Skin of body (tissue), 2 donors: Measurements from ENCODE around the gene CTNNAL1. TPM values are rescaled to one million over a fixed set of nuclear protein-coding genes. Genes with fewer than 3 reads are reported as not detected.
"Not testable (repeated sequence)": the region's sequence is repeated elsewhere in the genome, so short reads cannot be mapped to it uniquely, and the experiment has no call there.

Source experiments
- DNase-seq: peaks from one replicate; lab custom pipeline; 2025; lab: John Stamatoyannopoulos, UW
- total RNA-seq: library from RNA; depleted of rRNA; stranded (reverse); fragments of >200 nt; gene quantifications from one replicate; pipeline ENCODE4 v1.2.3, GENCODE V29; 2014

Gene CTNNAL1
- total RNA-seq, 1 donor from 2014 or later: 29.0 TPM

DNA sequence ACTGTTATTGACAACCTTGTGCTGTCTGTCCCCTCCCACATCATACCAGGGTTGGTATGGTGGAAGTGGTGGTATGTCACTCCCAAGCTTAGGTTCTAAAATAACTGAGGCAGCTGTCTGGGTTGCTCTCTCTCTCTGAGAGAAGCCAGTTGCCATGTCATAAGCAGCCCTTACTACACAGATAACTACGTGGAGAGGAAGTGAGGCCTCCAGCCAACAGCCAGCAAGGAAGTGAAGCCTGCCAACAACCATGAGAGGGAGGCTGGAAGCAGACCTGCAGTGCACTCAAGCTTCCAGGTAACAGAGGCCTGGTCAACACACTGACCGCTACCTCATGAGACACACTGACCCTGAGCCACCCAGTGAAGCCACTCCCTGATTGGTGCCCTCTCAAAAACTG is 18.6 kb downstream of the CTNNAL1 start:
- DNase-seq: no peak

DNA sequence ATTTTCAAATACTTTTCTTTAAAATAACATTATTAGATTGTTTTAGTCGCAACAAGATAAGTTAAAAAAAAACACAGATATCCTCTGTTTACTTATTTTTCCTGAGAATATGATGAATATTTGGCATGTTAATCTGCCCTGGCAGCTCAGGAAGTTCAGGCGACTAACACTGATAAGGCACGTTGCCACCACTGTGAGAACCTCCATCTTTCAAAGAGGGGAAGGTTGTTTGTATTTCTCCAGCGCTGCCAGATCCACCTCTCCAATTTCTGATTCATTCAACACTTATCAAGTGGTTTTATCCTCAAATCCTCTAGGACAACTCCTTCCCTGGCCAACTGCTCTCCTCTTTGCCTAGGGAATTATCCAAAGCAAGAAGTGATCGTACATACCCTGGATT is 21.8 kb downstream of the CTNNAL1 start:
- no peak for DNase-seq

DNA sequence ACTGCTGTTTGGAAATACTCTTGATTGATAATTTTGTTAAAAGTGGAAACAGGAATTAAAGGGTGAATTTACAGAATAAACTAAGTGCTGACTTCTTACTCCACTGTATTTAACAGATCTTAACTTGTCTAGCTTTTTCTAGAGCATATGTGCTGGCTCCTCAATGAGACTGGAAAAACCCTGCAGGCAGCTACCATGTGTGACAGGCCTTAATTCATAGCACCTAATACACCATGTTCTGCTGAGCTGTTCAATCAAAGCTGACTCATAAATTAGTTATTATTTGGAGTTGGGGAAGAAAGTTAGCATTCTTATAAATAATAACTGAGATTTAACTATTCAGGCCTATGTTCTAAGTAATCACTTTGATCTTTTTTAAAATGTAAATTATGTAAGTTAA is 29.4 kb downstream of the CTNNAL1 start:
- no peak for DNase-seq

DNA sequence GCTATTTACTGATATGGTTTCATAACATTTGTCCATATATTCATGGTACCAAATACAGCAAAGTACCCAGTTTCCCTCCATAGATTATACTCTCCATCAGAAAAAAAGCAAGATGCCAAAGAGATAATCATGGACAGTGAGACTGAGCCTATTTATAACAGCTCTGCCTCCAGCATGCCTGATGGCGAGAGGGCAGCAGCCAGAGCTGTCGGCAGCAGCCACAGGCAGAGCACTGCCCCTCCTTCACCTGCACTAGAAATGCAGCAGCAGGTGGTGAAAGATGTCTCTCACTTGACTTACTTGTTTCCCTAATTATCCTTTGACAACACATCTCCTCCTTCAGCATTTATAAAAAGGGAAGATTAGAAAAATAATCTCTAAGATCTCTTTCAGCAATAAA is 32.4 kb downstream of the CTNNAL1 start:
- DNase-seq: no peak

DNA sequence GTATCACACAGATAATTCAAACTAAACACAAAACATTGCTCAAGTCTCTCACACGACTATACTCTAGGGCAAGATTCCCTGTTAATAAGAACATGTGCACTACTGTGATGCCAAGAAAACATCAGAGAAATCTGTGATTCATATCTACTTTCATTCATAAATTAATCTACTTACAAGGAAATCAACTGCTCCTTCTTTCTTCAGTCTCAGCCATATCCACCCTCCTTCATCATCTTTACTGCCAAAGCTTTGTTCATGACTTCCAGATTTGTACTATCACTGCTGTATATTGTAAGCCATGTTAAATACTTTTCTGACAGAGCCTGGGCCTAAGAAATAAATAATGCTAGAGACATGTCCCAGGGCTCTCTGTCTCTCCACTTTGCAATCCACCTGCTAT is 35.1 kb downstream of the CTNNAL1 start:
- peak; percentile 87 for DNase-seq

DNA sequence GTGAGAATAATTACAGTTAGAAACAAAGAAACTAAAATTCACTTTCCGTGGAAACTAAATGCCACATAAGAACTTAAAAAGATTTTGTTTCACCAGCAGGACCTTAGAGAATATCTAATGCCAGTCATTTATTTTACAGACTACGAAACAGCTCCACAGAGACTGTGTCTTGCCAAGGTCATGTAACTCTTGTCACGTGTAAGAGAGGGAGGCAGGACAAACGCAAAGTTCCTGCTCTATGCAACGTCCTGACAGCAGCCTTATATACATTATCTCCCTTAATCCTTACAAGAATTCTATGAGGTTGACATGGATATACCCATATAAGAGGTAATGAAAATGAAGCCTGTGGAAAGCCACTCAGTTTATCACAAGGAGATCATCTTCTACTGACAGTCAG is 39.4 kb downstream of the CTNNAL1 start:
- DNase-seq: no peak

DNA sequence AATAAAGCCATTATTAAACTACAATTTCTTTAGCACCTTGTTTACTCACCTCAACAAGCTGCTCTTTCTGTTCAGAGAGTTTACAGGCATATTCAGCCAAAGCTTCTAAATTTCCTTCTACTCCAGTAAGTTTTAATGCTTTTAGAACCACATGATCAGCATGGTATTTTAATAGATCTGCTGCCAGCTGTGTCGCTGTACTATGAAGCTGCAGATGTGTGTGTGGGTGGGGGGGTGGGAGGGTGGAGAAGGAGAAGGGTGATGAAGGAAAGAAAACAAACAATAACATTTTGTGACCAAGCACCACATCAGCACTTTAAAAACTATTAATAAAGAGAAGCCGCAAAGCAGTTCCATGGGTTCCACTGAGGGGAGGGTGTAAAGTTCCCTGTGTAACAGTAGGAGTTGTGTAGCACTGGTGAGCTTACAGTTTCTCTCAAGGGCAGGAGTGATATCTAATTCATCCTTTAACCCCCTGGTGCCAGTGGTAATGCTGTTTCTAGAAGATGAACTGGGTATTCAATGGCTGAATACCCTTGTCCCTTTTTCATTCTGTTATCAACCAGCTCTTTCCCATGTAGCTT is 40.6 kb downstream of the CTNNAL1 start:
- DNase-seq: peak; percentile 38

DNA sequence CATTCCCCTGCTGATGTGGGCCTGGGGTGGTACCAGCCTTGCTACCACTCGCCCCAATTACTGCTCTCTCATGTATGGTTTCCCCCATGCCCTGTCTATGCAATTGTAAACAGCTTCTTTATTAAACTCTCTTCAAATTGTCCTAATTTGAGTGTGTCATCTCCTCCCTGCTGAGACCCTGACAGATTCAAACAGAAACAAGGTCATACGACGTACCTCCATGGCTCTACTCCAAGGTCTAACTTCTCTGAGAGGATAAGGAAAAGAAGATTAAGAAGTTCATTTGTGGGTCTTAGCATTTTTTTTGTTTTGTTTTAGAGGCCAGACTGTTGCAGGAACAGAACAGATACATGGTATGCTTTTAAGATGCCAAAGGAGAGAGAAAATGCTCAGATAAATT is 41.1 kb downstream of the CTNNAL1 start:
- no peak for DNase-seq

DNA sequence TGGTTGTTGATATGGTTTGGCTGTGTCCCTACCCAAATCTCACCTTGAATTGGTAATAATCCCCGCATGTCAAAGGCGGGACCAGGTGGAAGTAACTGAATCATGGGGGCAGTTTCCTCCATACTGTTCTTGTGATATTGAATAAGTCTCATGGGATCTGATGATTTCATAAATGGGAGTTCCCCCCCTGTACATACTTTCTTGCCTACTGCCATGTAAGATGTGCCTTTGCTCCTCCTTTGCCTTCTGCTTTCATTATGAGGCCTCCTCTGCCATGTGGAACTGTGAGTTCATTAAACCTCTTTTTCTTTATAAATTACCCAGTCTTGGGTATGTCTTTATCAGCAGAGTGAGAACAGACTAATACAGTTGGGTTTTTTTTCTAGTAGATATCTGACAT is 41.9 kb downstream of the CTNNAL1 start:
- not testable (repeated sequence) for DNase-seq

DNA sequence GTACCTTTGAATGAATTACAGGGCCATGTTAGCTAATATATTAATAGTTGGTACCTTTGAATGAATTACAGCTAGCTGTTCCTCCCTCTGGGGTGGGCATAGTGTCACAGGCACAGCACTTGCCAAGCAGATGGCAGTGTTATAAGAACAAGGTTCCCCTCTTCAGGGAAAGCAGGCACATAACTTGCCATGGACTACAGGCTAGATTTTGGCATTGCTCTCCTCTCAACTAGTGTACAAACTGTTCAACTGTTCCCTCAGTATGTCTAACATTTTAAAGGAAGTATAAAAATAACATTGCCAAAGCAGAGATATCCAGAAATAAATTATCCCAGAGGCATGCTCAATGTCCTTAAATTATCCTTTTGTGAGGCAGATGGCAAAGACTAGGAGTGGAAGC is 45.4 kb downstream of the CTNNAL1 start:
- DNase-seq: no peak

DNA sequence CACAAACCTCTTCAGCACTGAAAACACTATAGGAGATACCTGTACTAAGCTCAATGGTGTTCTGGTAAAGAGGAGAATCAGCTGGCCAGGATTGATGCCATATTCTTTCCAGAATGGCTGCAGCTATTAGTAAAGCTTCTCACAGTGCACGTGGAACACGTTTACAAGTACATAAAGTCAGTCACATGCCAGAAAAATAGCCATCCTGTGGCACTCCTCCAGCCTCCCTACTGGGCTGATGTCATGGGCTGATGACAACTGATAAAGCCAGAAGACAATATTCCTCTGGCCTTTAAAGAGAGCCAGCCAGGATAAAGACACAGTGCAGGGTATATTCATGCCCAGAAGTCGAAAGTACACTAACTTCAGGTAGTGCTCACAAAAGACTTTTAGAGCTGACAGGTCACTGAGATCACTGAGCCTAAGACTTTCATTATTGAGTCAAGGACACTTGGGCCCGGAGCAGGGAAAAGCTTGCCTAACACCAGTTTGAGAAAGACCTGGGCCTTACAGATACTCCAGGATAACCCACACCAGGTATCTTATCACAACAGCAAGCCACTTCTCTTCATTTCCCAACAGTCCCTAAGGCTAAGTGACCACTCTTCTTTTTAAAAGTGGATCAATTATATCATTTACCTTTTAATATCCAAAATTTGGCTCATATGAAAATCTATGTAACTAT is 49.7 kb downstream of the CTNNAL1 start:
- DNase-seq: no peak

DNA sequence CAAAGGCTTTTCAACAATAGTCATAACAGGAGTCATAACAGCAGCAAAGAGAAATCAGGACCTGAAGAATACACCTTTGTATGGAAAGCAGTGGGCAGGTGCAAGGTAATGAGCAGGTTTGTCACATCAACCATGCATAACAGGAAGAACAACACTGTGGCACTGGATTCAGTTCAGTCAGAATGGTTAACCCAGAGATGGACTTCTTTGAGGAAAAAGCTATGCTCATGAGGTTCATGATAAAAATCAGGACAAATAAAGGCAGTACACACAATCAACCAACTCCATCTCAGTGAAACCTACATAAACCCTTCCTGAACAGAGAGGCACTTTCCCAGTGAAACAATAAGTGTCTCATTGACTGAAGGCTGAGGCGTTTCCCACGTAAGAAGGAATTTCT is 52.1 kb downstream of the CTNNAL1 start:
- DNase-seq: no peak

DNA sequence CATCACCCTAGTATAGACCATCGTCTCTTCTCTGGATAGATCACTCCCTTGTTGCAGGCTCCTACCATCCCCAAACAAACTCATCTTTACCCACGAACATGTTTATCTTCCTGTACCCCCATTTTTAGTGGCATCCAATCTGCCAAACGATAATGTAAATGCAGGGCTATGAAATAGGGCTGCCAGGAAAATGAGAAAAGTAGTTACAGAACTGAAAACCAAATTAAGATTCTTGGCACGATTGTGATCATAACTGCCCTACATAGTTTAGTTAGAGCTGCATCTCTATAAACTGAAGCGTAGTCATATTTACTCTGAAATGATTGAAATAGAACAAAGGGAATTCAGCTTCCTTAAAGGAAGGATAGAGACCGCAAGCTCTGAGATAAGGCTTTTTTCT is 53.0 kb downstream of the CTNNAL1 start:
- no peak for DNase-seq

DNA sequence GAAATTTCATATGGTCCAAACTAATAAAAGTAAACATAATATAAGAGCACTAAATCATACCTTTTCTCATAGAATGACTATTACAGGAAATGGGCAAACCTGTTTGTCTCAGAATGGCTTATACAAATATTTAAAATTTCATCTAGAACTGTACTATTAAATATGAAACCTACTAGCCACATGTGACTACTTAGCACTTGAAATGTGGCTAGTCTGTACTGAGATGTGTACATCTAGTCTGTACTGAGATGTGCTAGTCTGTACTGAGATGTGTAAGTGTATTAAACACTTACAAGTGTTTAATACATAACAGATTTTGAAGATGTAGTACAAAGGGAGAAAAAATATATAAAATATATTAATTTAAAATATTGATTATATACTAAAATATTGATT is 56.7 kb downstream of the CTNNAL1 start:
- DNase-seq: no peak

DNA sequence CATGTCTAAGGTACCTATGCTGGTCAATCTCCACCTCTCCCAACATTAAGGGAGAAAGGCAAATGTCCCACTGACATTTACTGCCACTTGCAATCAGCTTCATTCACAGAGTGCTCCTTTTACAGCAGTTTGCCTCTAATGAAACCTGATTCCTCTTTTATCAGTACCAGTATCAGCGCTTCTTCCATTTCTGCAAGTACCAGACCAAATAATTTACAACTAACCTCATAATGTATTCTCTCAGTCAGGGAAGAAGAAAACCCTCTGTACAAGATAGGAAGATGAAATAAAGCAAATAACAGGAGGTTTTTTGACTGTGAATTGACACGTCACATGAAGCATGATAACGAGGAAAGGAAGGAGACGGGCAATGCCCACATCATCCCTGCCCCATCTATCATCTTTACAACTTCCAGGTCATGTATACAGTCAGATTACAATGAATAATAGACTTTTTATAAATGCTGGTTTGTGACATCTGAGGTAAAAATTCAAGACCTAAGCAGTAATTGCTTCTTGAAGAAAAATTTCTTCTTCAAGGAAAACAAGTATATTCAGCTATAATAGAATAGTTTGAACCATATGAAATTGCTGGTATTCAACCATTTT is 57.2 kb downstream of the CTNNAL1 start:
- no peak for DNase-seq

DNA sequence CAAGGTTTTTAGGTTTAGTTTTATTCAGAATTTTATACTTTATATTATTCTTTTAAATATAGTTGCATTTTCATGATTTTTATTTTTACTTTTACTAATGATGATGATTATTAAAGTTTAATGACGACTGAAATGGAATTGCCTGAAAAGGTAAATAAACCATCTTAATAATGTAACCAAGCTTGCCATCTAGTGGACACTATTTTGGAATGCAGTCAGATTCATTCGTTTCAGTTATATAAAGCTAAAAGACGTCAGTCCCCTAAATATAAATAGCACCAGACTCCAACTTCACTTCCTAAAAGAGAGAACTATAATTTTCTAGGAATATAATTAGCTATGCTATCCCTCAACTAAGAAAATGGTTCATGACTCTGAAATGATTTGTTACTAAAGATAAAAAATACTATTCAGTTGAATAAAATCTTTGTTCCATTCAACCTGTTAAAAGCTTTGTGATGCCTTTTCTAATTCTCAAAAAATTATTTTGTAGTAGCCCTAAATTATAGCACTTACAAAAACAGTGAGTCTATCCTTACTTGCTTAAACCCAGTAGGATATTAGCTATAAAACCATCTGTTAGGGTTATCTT is 59.2 kb downstream of the CTNNAL1 start:
- DNase-seq: peak; percentile 21

DNA sequence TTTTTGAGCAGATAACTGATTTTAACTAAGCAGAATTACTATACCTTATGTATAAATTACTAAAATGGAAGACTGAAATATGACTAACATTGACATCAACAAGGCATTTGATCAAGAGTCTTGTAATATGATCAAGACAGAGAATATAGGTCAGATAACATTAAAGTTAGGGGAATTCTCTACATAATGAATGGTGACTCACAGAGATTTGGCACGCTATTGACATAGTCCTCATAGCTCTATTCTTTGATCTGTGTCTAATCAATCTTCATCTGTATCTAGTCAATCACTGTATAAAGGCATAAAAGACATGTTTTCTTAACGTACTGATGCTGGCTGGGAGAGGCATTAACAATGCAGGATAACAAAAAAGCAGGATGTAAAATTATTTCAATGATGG is 61.7 kb downstream of the CTNNAL1 start:
- DNase-seq: no peak

DNA sequence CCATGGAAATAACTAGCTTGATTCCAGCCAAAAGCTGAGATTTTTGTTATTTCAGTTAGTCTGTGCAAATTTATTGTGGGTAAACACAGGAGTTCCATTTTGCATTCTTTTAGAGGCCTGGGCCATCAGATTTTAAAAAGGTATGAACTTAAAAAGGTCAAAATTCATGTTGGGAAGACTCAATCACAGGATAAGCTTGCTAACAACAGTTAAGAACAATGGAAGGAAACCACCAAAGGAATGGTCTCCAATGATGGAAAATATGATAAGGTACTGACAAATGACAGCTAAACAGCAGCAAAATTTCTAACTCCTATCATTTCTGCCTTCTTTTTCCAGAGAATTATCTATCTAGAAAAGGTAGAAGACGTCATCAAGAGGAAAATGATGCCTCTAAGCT is 63.1 kb downstream of the CTNNAL1 start:
- no peak for DNase-seq

DNA sequence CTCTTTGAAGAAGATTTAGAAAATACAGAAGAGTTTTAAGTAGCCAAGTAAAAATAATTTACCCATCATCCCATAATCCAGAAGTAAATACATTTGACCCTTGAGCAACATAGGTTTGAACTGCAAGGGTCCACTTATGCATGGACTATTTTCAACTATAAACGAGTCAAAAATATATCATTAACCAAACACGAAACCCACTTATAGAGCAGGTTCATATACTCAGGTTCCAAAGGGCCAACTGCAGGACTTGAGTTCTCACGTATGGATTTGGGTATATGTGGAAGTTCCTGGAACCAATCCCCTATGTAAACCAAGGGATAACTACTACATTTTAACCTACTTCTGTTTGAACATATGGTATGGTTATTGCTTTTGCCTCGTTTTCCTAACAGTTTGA is 73.3 kb downstream of the CTNNAL1 start:
- no peak for DNase-seq

DNA sequence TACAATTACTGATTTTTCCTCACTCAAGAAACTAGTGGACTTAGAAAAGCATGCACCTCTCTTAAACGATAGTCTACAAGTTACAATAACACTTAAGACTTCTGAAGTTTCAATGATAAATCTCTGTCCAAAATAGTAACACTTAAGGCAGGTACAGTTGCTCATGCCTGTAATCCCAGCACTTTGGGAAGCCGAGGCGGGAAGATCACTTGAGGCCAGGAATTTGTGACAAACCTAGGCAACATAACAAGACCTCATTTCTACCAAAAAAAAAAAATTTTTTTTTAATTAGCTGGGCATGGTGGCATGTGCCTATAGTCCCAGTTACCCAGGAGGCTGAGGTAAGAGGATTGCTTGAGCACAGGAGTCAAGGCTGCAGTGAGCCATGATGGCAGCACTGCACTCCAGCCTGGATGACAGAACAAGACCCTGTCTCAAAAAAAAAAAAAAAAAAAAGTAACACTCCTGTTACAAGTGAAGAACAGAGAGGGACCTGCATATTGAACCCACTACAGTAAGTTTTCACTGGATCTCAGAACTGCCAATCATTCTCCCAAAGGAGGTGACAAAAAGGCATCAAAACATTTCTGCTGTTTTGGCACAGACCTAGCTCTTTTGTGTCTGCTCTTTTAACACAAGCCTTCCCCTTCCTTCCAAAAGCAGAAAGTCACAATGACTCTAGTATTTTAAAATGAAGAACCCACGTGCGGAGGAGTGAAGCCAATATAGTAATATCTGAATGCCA is 75.6 kb downstream of the CTNNAL1 start:
- no peak for DNase-seq

DNA sequence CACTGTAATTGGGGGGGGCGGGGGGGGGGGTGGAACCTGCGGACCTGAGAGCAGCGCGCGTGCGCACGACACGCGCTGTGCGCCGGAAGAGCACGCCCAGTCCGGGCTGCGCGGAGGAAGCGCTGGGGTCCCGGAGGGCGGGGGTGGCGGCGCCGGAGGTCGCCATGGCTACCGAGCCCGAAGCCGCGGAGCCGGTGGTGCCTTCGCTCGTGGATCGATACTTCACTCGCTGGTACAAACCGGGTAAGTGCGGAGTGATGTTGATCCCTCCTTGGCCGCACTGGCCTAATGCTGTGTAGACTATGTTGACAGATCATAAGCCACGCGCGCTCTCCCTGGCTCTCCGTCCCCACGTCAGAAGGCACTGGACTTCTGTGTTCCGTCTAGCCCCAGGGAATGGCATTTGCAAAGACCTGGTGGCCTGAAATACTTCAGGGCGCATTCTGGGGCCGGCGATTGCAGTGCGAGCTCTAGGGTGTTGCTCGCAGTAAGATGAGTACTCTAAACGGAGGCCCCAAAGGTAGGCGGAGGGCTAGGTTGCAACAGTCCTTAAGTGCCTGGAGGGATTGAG is 78.9 kb downstream of the CTNNAL1 start, which contains the start of gene ABITRAM:
Gene ABITRAM, plus strand, starts transcription at position 78 of the 571 bp plus-strand sequence. Its CDS starts 87 bp downstream, at position 165.
- DNase-seq: peak; percentile 89
